ENCODE measurements around the gene BEAN1. TPM values are rescaled to one million over a fixed set of nuclear protein-coding genes. Genes with fewer than 3 reads are reported as not detected.

BEAN1 gene
- total and polyA plus RNA-seq, 7 donors: 0.35 to 0.41 TPM; not detected in 5

DNA sequence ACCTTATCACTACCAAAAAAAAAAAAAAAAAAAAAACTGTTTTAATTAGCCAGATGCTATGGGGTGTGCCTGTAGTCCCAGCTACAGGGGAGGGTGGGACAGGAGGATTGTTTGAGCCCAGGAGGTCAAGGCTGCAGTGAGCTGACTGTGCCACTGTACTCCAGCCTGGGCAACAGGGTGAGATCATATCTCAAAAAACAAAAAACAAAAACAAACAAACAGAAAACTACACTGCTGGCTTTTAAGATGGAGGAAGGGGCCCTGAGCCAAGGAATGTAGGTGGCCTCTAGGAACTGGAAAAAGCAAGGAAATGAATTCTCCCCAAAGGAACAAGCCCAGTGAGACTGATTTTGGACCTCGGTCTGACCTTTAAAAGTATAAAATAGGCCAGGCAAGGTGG, 61.4 kb downstream of the BEAN1 start:
- H3K9me3 ChIP-seq: no peaks in the 10 kb centered on the region
- H3K4me1 ChIP-seq: peaks cover 0 to 14% (median 12%) of the 10 kb centered on the region in 4 donors
- H3K27me3 ChIP-seq: no peaks in the 10 kb centered on the region
- DNase-seq: no peak
- peaks cover 0 to 8% (median 0%) of the 10 kb centered on the region in 4 donors for H3K36me3 ChIP-seq
- H3K4me3 ChIP-seq: no peak overlapping the region
- TF ChIP-seq EP300 (IDR thresholded peaks at IDR 0.05): no peak
- TF ChIP-seq, protein P1, sequence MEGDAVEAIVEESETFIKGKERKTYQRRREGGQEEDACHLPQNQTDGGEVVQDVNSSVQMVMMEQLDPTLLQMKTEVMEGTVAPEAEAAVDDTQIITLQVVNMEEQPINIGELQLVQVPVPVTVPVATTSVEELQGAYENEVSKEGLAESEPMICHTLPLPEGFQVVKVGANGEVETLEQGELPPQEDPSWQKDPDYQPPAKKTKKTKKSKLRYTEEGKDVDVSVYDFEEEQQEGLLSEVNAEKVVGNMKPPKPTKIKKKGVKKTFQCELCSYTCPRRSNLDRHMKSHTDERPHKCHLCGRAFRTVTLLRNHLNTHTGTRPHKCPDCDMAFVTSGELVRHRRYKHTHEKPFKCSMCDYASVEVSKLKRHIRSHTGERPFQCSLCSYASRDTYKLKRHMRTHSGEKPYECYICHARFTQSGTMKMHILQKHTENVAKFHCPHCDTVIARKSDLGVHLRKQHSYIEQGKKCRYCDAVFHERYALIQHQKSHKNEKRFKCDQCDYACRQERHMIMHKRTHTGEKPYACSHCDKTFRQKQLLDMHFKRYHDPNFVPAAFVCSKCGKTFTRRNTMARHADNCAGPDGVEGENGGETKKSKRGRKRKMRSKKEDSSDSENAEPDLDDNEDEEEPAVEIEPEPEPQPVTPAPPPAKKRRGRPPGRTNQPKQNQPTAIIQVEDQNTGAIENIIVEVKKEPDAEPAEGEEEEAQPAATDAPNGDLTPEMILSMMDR (IDR thresholded peaks at IDR 0.05): no peak
- WGBS, 2 donors: 95 to 96% methylated on average over 1 of the region's 1 CpG
- intact Hi-C loops (cut with DNase I): no loop called here
- H3K27ac ChIP-seq: no peak overlapping the region

DNA sequence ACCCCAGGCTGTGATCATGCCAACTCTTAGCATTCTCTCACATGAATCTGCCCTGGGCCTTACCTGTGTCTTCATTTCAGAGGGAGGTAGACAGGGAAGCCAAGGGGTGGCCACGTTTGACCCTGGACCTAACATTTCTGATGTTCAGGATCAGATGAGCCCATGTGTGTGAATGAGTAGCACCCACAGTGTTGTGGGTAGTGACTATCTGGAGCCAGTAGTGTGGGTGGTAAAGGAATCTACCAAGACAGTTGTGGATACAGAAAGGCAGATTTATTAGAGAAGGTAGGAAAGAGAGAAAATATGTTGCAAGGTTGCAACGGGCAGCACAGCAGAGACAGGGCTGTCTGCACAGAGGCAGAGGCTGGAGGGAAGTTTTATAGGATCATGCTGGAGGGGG, 62.3 kb downstream of the BEAN1 start:
- WGBS, 2 donors: 85 to 89% methylated on average over 2 of the region's 2 CpGs
- DNase-seq: peak; percentile 5
- no peak for TF ChIP-seq POLR2AphosphoS5 (IDR thresholded peaks at IDR 0.05)
- TF ChIP-seq POLR2A (IDR thresholded peaks at IDR 0.05): no peak
- TF ChIP-seq, protein P1 (IDR thresholded peaks at IDR 0.05): no peak
- no peak for TF ChIP-seq EP300 (IDR thresholded peaks at IDR 0.05)
- Histone ChIP-seq H3K36me3 (peaks cover 0 to 7% (median 0%) of the 10 kb centered on the region in 4 donors), H3K4me3 (no peak overlapping the region), H3K27me3 (no peaks in the 10 kb centered on the region), H3K9me3 (no peaks in the 10 kb centered on the region), H3K27ac (no peak overlapping the region), H3K4me1 (peaks cover 0 to 14% (median 12%) of the 10 kb centered on the region in 4 donors)
- intact Hi-C loops (cut with DNase I): no loop called here

DNA sequence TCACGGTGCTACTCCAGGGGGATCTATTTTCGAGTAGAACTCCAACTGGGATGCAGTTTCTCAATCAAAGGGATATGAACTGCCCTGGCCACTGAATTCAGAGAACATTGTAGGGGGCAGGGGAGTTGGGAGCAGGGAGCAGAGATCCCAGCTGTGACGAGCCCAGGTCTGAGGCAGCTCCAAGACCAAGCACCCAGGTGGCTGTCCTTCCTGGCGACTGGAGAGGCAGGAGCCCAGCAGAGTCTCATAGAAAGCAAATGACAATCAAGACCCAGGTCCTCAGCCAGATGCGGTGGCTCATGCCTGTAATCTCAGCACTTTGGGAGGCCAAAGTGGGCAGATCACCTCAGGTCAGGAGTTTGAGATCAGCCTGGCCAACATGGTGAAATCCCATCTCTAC, 62.7 kb downstream of the BEAN1 start:
- Histone ChIP-seq H3K27me3 (no peaks in the 10 kb centered on the region), H3K4me1 (peaks cover 0 to 14% (median 12%) of the 10 kb centered on the region in 4 donors), H3K9me3 (no peaks in the 10 kb centered on the region), H3K4me3 (no peak overlapping the region), H3K27ac (no peak overlapping the region), H3K36me3 (peaks cover 0 to 3% (median 0%) of the 10 kb centered on the region in 4 donors)
- DNase-seq: peak; percentile 36
- WGBS, 2 donors: 91 to 96% methylated on average over 5 of the region's 5 CpGs
- TF ChIP-seq POLR2AphosphoS5 (IDR thresholded peaks at IDR 0.05) (no peak), POLR2A (IDR thresholded peaks at IDR 0.05) (no peak), EP300 (IDR thresholded peaks at IDR 0.05) (no peak)
- TF ChIP-seq, protein P1 (IDR thresholded peaks at IDR 0.05): no peak
- intact Hi-C loops (cut with DNase I): no loop called here

DNA sequence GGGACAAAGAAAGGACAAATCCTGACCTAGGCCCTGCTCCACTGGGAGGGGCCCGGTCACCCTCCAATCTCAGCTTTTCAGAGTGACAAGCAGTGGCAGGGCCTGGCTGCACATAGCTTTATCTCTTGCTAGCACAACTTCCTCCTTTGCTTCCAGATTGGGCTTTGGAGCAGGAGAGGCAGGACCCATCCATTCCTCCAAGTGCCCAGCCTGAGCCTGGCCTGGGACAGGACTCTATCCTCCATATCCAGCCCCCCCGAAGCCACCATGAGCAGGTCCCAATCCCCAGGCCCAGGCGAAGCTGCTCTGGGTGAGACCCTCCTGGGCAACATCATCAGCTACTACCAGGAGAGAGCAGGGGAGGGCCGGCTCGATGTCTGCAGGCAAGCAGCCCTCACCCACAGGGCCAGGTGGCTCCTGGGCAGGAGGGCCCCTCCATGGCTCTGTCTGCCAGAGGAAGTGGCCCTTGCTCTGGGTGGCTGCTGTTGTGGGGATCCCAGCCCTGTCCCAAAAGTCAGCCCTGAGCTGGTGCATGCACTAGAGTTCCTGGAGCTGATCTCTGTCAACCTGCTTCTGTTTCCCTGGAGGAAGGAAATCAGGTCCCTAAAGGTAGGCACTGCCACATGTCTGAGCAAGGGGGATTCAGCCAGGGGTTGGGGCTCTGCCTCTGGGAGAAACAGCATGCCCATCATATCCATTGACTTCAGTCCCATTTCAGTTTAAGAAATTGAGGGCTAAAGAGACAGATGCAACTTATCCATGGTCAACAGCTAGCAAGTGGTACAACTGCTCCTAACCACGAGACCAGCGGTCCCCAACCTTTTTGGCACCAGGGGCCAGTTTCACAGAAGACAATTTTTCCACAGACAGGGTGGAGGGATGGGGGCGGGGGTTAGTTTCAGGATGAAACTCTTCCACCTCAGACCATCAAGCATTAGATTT, 64.0 kb downstream of the BEAN1 start:
- Histone ChIP-seq H3K9me3 (no peaks in the 10 kb centered on the region), H3K27ac (no peak overlapping the region), H3K36me3 (no peaks in the 10 kb centered on the region), H3K4me3 (no peak overlapping the region), H3K4me1 (peaks cover 0 to 14% (median 12%) of the 10 kb centered on the region in 4 donors), H3K27me3 (no peaks in the 10 kb centered on the region)
- intact Hi-C loops (cut with DNase I): no loop called here
- DNase-seq: peak; percentile 57
- TF ChIP-seq, protein P1 (IDR thresholded peaks at IDR 0.05): no peak
- no peak for TF ChIP-seq EP300 (IDR thresholded peaks at IDR 0.05)
- no peak for TF ChIP-seq POLR2A (IDR thresholded peaks at IDR 0.05)
- TF ChIP-seq POLR2AphosphoS5 (IDR thresholded peaks at IDR 0.05): no peak
- 71 to 88% methylated on average over 8 of the region's 8 CpGs for WGBS, 2 donors
